HG03469 (cell line): ENCODE data around the gene ID1.
"Not testable (repeated sequence)": the region's sequence is repeated elsewhere in the genome, so short reads cannot be mapped to it uniquely, and the experiment has no call there.

Source experiments
- ATAC-seq: cut with Tn5 transposase; IDR thresholded peaks from one replicate; pipeline ENCODE4 v1.9.1; 2021; ENCODE audit warnings: mild to moderate bottlenecking, moderate library complexity, moderate number of reproducible peaks; ENCODE audit not compliant: unreplicated experiment

ID1 gene

GRCh38 chr20:31630187-31630790, 25.2 kb downstream of the ID1 start:
- ATAC-seq: no peak

GRCh38 chr20:31632548-31633338, 27.7 kb downstream of the ID1 start:
- ATAC-seq: no peak

DNA sequence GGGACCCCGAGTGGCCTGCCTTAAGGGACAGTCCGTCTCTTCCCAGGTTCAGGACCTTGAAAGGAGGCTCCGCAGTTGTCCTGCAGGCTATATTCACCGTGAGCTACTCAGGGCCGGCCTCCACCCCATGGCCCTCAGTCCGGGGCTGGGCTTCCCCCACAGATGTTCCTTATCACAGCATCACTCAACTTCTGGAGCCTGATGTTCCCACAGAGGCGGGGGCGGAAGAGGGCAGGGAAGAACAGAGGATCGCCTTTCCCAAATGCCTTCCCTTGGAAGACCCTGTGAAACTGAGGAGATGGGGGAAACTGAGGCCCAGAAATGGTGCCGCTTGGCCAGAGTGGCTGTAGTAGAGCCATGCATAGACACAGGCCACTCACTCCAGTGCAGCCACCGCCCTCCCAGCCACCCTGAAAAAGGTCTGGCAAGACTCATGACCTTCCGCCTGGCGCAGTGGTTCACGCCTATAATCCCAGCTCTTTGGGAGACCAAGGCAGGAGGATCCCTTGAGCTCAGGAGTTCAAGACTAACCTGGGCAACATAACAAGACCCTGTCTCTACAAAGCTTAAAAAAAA, 28.3 kb downstream of the ID1 start:
- ATAC-seq: no peak

DNA sequence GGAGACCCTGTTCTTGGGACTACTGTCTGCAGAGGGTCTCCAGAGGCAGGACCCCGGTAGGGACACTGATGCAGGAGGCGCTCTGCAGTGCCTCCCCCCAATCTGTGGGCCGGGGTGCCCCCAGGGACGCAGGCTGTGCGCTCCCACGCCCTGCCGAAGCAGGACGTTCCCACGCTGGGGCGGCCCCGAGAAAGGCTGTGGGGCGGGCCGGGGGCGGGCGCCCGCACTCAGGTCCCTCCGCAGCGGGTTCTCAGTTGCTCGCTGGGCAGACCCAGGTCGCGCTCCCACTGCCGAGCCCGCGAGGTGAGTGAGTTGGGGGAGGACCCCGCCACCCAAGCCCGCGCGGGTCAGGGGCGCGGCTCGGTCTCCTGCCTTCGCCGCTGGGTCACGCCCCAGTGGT, 32.6 kb downstream of the ID1 start, which contains the start of gene COX4I2:
Gene COX4I2 (plus strand): TSS at position 253 of the 400 bp plus-strand sequence. CDS start 1,106 bp downstream, outside the sequence.
- ATAC-seq: no peak

DNA sequence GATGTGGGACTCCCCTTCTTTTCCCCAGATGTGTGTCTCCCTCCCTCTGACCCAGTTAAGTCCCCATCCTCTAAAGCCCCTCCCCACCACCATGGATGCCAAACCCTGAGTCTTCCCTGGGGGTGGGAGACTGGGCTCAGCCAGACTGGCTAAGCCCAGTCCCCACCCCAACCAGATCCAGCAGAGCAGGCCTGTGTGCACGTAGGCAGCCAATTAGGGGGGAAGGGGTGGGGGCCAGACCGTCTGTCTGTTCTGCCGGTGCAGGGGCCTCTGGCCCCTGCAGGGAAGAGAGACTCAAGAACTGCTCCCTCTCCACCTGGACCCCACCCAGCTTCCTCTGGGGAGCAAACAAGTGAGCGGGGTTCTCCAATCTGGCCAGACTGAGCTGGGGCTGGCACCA, 33.2 kb downstream of the ID1 start:
- ATAC-seq: no peak

DNA sequence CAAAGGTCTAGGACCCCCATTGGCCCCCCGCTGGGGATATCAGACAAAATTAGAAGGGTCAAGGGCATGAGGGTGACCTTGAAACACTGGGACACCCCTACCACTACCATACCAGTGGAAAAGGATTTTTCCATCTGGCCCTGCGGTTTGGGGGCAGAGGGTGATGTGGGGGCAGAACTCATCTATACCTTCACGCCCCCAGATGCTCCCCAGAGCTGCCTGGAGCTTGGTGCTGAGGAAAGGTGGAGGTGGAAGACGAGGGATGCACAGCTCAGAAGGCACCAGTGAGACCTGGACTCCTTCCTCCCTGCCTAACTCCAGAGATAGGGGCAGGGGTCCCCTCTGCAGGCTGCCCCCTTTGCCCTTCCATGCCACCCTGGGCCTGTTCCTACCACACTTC, 33.7 kb downstream of the ID1 start:
- no peak for ATAC-seq

DNA sequence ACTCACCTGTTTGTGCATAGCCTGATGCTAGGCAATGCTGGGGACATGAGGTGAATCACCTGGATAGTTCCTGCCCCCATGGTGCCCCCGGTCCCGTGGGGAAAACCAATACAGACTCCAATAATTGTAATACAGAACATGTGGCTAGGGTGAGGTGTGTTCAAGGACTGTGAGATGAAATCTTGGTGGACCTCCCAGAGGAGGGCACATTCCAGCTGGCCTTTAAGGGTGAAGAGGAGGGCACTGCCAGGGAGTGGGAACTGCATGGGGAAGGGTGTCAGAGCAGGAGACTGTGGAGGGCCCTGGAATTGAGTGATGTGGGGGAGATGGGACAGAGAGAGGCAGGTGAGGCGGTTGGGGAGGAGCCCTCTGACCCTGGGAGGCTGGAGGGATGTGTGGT, 35.2 kb downstream of the ID1 start:
- ATAC-seq: no peak

DNA sequence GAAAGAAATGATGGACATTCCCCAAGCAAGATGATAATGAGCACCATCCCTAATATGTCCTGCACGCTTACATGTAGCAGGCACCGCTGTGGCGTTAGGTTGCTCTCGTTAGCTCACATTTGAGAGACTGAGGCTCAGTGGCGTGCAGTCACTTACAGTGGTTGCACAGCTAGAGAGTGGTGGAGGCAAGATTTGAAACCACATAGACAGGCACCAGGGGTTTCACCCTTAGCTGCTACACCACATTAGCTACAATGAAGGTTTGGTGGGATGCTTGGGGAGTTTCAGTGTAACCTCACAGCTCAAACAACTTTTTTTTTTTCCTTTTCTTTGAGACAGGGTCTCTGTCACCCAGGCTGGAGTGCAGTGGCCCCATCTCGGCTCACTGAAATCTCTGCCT, 36.3 kb downstream of the ID1 start:
- no peak for ATAC-seq

GRCh38 chr20:31642837-31643236, 37.7 kb downstream of the ID1 start:
- no peak for ATAC-seq

DNA sequence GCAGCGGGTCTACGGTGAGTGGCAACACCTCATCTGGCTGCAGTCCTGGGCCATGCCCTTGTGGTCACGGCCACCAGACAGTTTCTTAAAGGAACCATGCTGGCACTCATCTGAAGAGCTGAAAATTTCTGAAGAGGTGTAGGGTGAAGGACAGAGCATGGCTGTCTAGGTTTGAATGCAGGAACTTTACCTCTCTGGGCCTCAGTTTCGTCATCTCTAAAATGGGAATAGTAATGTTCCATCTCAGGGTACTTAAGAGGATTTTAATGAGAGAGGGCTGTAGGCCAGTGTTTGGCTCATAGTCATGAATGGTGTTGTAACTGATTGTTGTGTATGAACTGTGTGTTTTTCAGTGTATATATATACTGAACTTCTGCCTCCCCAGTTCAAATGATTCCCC, 38.4 kb downstream of the ID1 start:
- no peak for ATAC-seq

DNA sequence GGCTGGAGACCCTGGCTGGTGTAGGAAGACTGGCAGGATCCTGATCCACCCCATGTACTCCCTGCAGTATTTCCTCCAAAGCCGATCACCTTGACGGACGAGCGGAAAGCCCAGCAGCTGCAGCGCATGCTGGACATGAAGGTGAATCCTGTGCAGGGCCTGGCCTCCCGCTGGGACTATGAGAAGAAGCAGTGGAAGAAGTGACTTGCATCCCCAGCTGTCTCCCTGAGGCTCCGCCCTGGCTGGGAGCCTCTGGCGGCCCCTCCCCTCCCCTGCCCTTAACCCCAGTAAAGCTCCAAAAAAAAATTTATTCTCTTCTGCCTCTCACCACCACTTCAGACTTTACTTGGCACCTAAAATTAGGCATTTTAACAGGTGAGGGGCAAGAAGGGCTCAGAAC, 39.6 kb downstream of the ID1 start:
- no peak for ATAC-seq

GRCh38 chr20:31648104-31648503, 43.0 kb downstream of the ID1 start:
- not testable (repeated sequence) for ATAC-seq

DNA sequence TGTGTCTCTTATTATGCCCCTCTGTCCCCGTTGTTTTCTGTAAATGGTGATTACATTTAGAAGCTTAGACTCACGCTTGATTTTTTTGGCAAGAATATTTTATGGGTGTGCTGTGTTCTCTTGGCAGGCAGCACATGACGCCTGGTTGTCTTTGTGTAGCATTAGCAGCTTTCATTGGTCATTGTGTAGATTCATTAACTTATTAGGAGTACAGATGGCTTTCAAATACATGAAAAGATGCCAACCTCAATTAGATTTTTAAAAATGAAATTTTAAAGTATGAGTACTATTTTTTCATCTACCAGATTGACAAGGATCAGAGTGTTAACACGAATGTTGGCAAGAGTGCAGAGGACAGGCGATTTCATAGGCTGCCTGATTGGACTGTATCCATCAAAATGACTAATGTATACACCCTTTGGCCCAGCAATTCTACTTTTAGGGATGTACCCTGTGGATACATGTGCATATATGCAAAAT, 47.9 kb downstream of the ID1 start:
- no peak for ATAC-seq

DNA sequence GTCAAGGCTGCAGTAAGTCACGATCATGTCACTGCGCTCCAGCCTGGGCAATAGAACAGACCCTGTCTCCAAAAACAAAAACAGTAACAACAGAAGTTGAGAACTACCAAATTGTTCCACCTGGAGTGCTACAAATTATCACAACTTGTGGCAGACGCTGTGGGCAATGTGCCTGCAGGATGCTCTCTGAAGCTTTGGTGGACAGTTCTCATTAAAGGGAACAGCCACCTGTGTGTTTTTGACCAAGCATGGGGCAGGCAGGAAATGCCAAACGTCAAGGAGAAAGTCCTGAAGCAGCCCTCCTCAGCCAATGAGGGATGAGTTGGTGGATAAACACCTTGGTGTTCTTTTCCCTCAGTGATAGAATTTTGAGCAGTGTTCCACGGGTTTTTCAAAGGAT, 48.5 kb downstream of the ID1 start:
- no peak for ATAC-seq

DNA sequence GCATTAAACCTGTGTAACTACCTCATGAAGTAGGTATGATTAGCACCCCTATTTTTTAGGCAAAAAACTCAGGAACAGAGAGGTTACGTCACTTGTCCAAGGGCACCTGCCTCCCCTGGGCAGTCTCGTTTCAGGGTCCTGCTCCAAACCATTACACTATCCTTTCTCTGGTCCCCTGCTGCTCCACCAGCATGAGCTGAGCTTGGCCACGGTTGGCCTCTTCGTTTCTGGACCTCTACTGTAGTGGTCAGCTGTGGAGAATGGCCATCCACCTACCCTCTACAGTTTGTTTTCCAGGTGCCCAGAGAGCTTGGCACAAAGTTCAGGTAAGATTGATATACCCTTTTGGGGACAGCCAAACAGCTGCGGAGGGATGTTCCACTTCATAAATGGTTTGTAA, 49.4 kb downstream of the ID1 start:
- no peak for ATAC-seq
